GM12878 (cell line): Measurements from ENCODE around the gene SIRT2. TPM values are rescaled to one million over a fixed set of nuclear protein-coding genes. Genes with fewer than 3 reads are reported as not detected.

Experiments used
- ATAC-seq: fragments of 200-7000 bp; cut with Tn5 transposase; 3 replicates; pipeline ENCODE4 v1.9.1; 2020; ENCODE audit warnings: mild to moderate bottlenecking, moderate library complexity
- BruUV-seq: library from RNA; stranded (reverse); fragments of 400-500 nt; replicated peaks from 2 replicates; lab custom pipeline; 2021; lab: Mats Ljungman, UMichigan
- CTCF ChIA-PET: fragments of 300-600 bp; sonication (Branson Sonifier 250); formaldehyde crosslinking; extraction: SDS; loops from one replicate; lab custom pipeline; 2021; ENCODE audit warnings: inconsistent platforms; lab: Yijun Ruan, JAX
- POLR2A ChIA-PET: fragments of 350-600 bp; formaldehyde crosslinking; extraction: SDS; loops from one replicate; lab custom pipeline; 2021; ENCODE audit warnings: inconsistent platforms; lab: Charles Lee
- RAD21 ChIA-PET: fragments of 300-600 bp; sonication (Branson Sonifier 250); formaldehyde crosslinking; loops from one replicate; lab custom pipeline; 2023; ENCODE audit warnings: antibody characterized with exemption; ENCODE audit not compliant: unreplicated experiment; lab: Charles Lee
- SMC1A ChIA-PET: fragments of 300-600 bp; sonication (Branson Sonifier 250); formaldehyde crosslinking; loops from one replicate; lab custom pipeline; 2023; ENCODE audit not compliant: unreplicated experiment, uncharacterized antibody; lab: Charles Lee
- DNase-seq: peaks from one replicate; pipeline ENCODE4 v3.0.0-alpha.2; 2011; ENCODE audit warnings: low read depth, low spot score
- FAIRE-seq: peaks from 3 replicates; lab custom pipeline; 2011; peaks lifted over from hg19 to GRCh38; lab: Jason Lieb, UNC
- H2AFZ ChIP-seq: 2 replicates; pipeline ENCODE4 v1.6.0; 2011; ENCODE audit warnings: low read depth, low read length, control low read depth; ENCODE audit not compliant: control insufficient read depth
- H3K27ac ChIP-seq: 2 replicates; pipeline ENCODE4 v1.5.1; 2011; ENCODE audit warnings: control low read depth; ENCODE audit not compliant: control insufficient read depth, insufficient read depth
- H3K27me3 ChIP-seq, 2 experiments: replicated peaks in 1 of 2; 2 replicates each; pipeline versions ENCODE4 v1.6.0 to v1.6.1; 2011; ENCODE audit warnings: low read length in 1 of 2; ENCODE audit not compliant: control insufficient read depth in 2 of 2, insufficient read depth in 2 of 2
- H3K36me3 ChIP-seq, 2 experiments: 2 replicates each; pipeline ENCODE4 v1.5.1; 2011; ENCODE audit warnings: low read length in 1 of 2; ENCODE audit not compliant: control insufficient read depth in 2 of 2, insufficient read depth in 2 of 2
- H3K4me1 ChIP-seq: 2 replicates; pipeline ENCODE4 v1.6.1; 2011; ENCODE audit warnings: mild to moderate bottlenecking, low read length, moderate library complexity, mixed read lengths; ENCODE audit not compliant: control insufficient read depth, insufficient read depth
- H3K4me2 ChIP-seq: 2 replicates; pipeline ENCODE4 v1.6.0; 2011; ENCODE audit warnings: control low read depth; ENCODE audit not compliant: control insufficient read depth, insufficient read depth
- H3K4me3 ChIP-seq: fragments of 200-600 bp; sonication (generic); 2 replicates; pipeline ENCODE4 v1.5.1; 2016
- H3K79me2 ChIP-seq: 2 replicates; pipeline ENCODE4 v1.6.0; 2011; ENCODE audit warnings: low read length; ENCODE audit not compliant: control insufficient read depth, insufficient read depth
- H3K9ac ChIP-seq: 2 replicates; pipeline ENCODE4 v1.8.0; 2011; ENCODE audit warnings: low read length, control low read depth, mixed read lengths; ENCODE audit not compliant: control insufficient read depth, insufficient read depth
- H3K9me3 ChIP-seq: replicated peaks from 3 replicates; pipeline ENCODE4 v1.5.1; 2011; ENCODE audit warnings: mild to moderate bottlenecking, low read length; ENCODE audit not compliant: control insufficient read depth, insufficient read depth
- H4K20me1 ChIP-seq: 2 replicates; pipeline ENCODE4 v1.6.0; 2011; ENCODE audit not compliant: control insufficient read depth, insufficient read depth
- BCL3 ChIP-seq: IDR thresholded peaks from 2 replicates; pipeline ENCODE4 v1.6.1; 2011; ENCODE audit warnings: borderline replicate concordance, low read depth, mild to moderate bottlenecking, moderate library complexity, low read length; ENCODE audit not compliant: insufficient read depth, poor library complexity, severe bottlenecking
- BRCA1 ChIP-seq: IDR thresholded peaks from 2 replicates; pipeline ENCODE4 v1.6.1; 2011; ENCODE audit warnings: low read depth, low read length, improper control_type of control experiment
- DPF2 ChIP-seq: fragments of 450-650 bp; IDR thresholded peaks from 2 replicates; pipeline ENCODE4 v1.6.1; 2017; ENCODE audit warnings: mild to moderate bottlenecking
- MLLT1 ChIP-seq: fragments of 450-650 bp; IDR thresholded peaks from 2 replicates; pipeline ENCODE4 v1.6.1; 2016; ENCODE audit warnings: mild to moderate bottlenecking
- NR2F1 ChIP-seq: fragments of 450-650 bp; conservative IDR thresholded peaks from 2 replicates; pipeline ENCODE4 v1.6.1; 2017; ENCODE audit warnings: mild to moderate bottlenecking
- ZNF207 ChIP-seq: fragments of 450-650 bp; IDR thresholded peaks from 2 replicates; pipeline ENCODE4 v1.6.1; 2014; ENCODE audit warnings: antibody characterized with exemption, mild to moderate bottlenecking, borderline replicate concordance
- WGBS: methylation state at CpG from one replicate; pipeline ENCODE4 v1.1.6; 2016; ENCODE audit warnings: low lambda C conversion rate; ENCODE audit not compliant: insufficient replicate concordance, insufficient coverage; ENCODE audit errors: missing lambda C conversion rate; 5-methylcytosine and 5-hydroxymethylcytosine counted together
- in situ Hi-C: fragments of 300-500 bp; cut with MboI; formaldehyde crosslinking; loops from 9 replicates; pipeline ENCODE4 v1.14.3; 2018; ENCODE audit warnings: mixed read lengths
- intact Hi-C: fragments of 100-400 bp; cut with micrococcal nuclease; formaldehyde crosslinking; loops from one replicate; pipeline ENCODE4 v1.14.2; 2022; ENCODE audit not compliant: unreplicated experiment
- polyA plus RNA-seq, 11 experiments: library from polyadenylated mRNA; depleted of rRNA in 4 of 11; unstranded in 6 of 11; stranded (reverse) in 5 of 11; fragments of >200 nt; fragmentation: Nextera tagmentation in 4 of 11; fragmentation: Illumina TruSeq in 1 of 11; extraction: Ambion mirVana in 4 of 11; extraction: Trizol in 1 of 11; gene quantifications; 1 replicate in 1 of 11; 2 replicates in 10 of 11; pipeline versions ENCODE4 v1.2.1 to v1.2.3, GENCODE V29; 2011 to 2016; ENCODE audit warnings: inconsistent platforms in 2 of 11, missing spikeins in 2 of 11, low read depth in 1 of 11
- total RNA-seq, 4 experiments: library from RNA; depleted of rRNA in 3 of 4; stranded (reverse); fragments of >200 nt in 3 of 4; fragmentation: Illumina TruSeq in 1 of 4; extraction: Trizol in 1 of 4; gene quantifications; 2 replicates each; pipeline versions ENCODE4 v1.2.1 to v1.2.3, GENCODE V29; 2013 to 2021

SIRT2 gene
- total and polyA plus RNA-seq, 10 of the 15 experiments (the other 5 are each of a cell fraction or from before 2014, with no cell fraction given) = 1.4 to 38.7 (median 24.1) TPM

GRCh38 chr19:38898788-38899446, 501 bp downstream of the SIRT2 start:
- SMC1A ChIA-PET = no interaction called here
- H2AFZ ChIP-seq = peak overlapping the region; percentile 93
- CTCF ChIA-PET = interaction anchor here (0.6 kb wide), 1 partner anchor 35 kb away, joined by 3 read pairs; no protein-coding TSS in a partner anchor
- H3K4me3 ChIP-seq = peak overlapping the region; percentile 78
- H3K9ac ChIP-seq = peak overlapping the region; percentile 75
- no peaks in the 10 kb centered on the region for H3K36me3 ChIP-seq
- H3K79me2 ChIP-seq = peaks cover 22% of the 10 kb centered on the region
- TSS peak; percentile 54 for BruUV-seq
- in situ Hi-C loops (no loop called here), intact Hi-C loops (loop anchor here (1.0 to 2.0 kb wide), 2 partner anchors 20 to 49 kb away; partner anchors contain the start of gene RINL)
- RAD21 ChIA-PET = no interaction called here
- H3K4me2 ChIP-seq = peak overlapping the region; percentile 98
- POLR2A ChIA-PET = no interaction called here
- no peak for DNase-seq
- H3K27me3 ChIP-seq = no peaks in the 10 kb centered on the region
- WGBS = 13% methylated on average over 25 of the region's 25 CpGs
- H3K27ac ChIP-seq = peak overlapping the region; percentile 57
- FAIRE-seq = no peak
- no peaks in the 10 kb centered on the region; the same call in 2 of the 3 replicates for H3K9me3 ChIP-seq
- peak; percentile 4 for ATAC-seq
- TF ChIP-seq BCL3 (peak; percentile 15), BRCA1 (0 out of 2 replicates have a peak, but pooled peaks have one; percentile 5), NR2F1 (no peak), MLLT1 (0 out of 2 replicates have a peak, but pooled peaks have one; percentile 10), DPF2 (peak; percentile 42; the same call in 1 of the 2 replicates), ZNF207 (0 out of 2 replicates have a peak, but pooled peaks have one; percentile 37)
- H4K20me1 ChIP-seq = no peaks in the 10 kb centered on the region
- H3K4me1 ChIP-seq = peaks cover 5% of the 10 kb centered on the region
